ENCODE measurements around the gene DCTN1.

Gene DCTN1

GRCh38 chr2:74391580-74392448, 11.7 kb upstream of the DCTN1 start:
- peak overlapping the region; percentile 93 for H3K4me3 ChIP-seq (ENCODE audit: low read length)
- no peak for TF ChIP-seq ZNF274 (IDR thresholded peaks at IDR 0.05; ENCODE audit: low read depth, low read length)

GRCh38 chr2:74391209-74391579, 11.1 kb upstream of the DCTN1 start:
- peak overlapping the region; percentile 93 for H3K4me3 ChIP-seq (ENCODE audit: low read length)

GRCh38 chr2:74390606-74391005, 10.5 kb upstream of the DCTN1 start:
- no peak for TF ChIP-seq ZNF274 (IDR thresholded peaks at IDR 0.05; ENCODE audit: low read depth, low read length)
- peak overlapping the region; percentile 93 for H3K4me3 ChIP-seq (ENCODE audit: low read length)

More at GRCh38 chr2:74391209-74391579, 11.1 kb upstream of the DCTN1 start:
- TF ChIP-seq ZNF274 (IDR thresholded peaks at IDR 0.05; ENCODE audit: low read depth, low read length) = no peak

GRCh38 chr2:74387346-74387745, 7.2 kb upstream of the DCTN1 start:
- H3K4me3 ChIP-seq (ENCODE audit: low read length) = no peak overlapping the region
- no peak for TF ChIP-seq ZNF274 (IDR thresholded peaks at IDR 0.05; ENCODE audit: low read depth, low read length)

GRCh38 chr2:74385396-74385795, 5.3 kb upstream of the DCTN1 start:
- H3K4me3 ChIP-seq (ENCODE audit: low read length) = no peak overlapping the region
- TF ChIP-seq ZNF274 (IDR thresholded peaks at IDR 0.05; ENCODE audit: low read depth, low read length) = no peak

- TF ChIP-seq ZNF274 (IDR thresholded peaks at IDR 0.05; ENCODE audit: low read depth, low read length) = no peak
- no peak overlapping the region for H3K4me3 ChIP-seq (ENCODE audit: low read length)
Measured at GRCh38 chr2:74384051-74384450, 3.9 kb upstream of the DCTN1 start.

GRCh38 chr2:74383254-74383653, 3.1 kb upstream of the DCTN1 start:
- TF ChIP-seq ZNF274 (IDR thresholded peaks at IDR 0.05; ENCODE audit: low read depth, low read length) = no peak
- H3K4me3 ChIP-seq (ENCODE audit: low read length) = no peak overlapping the region

GRCh38 chr2:74381751-74382150, 1.6 kb upstream of the DCTN1 start:
- no peak for TF ChIP-seq ZNF274 (IDR thresholded peaks at IDR 0.05; ENCODE audit: low read depth, low read length)
- no peak overlapping the region for H3K4me3 ChIP-seq (ENCODE audit: low read length)

GRCh38 chr2:74378007-74378406, 2.1 kb downstream of the DCTN1 start:
- TF ChIP-seq ZNF274 (IDR thresholded peaks at IDR 0.05; ENCODE audit: low read depth, low read length) = no peak
- no peak overlapping the region for H3K4me3 ChIP-seq (ENCODE audit: low read length)

GRCh38 chr2:74375838-74376237, 4.3 kb downstream of the DCTN1 start:
- no peak overlapping the region for H3K4me3 ChIP-seq (ENCODE audit: low read length)
- no peak for TF ChIP-seq ZNF274 (IDR thresholded peaks at IDR 0.05; ENCODE audit: low read depth, low read length)

- no peak for TF ChIP-seq ZNF274 (IDR thresholded peaks at IDR 0.05; ENCODE audit: low read depth, low read length)
- no peak overlapping the region for H3K4me3 ChIP-seq (ENCODE audit: low read length)
Measured at GRCh38 chr2:74374509-74375205, 5.5 kb downstream of the DCTN1 start.

GRCh38 chr2:74373985-74374384, 6.1 kb downstream of the DCTN1 start:
- H3K4me3 ChIP-seq (ENCODE audit: low read length) = no peak overlapping the region
- TF ChIP-seq ZNF274 (IDR thresholded peaks at IDR 0.05; ENCODE audit: low read depth, low read length) = no peak

GRCh38 chr2:74373221-74373676, 6.9 kb downstream of the DCTN1 start:
- TF ChIP-seq ZNF274 (IDR thresholded peaks at IDR 0.05; ENCODE audit: low read depth, low read length) = no peak

GRCh38 chr2:74372674-74373073, 7.4 kb downstream of the DCTN1 start:
- no peak overlapping the region for H3K4me3 ChIP-seq (ENCODE audit: low read length)
- no peak for TF ChIP-seq ZNF274 (IDR thresholded peaks at IDR 0.05; ENCODE audit: low read depth, low read length)

More at GRCh38 chr2:74373221-74373676, 6.9 kb downstream of the DCTN1 start:
- no peak overlapping the region for H3K4me3 ChIP-seq (ENCODE audit: low read length)

- TF ChIP-seq ZNF274 (IDR thresholded peaks at IDR 0.05; ENCODE audit: low read depth, low read length) = no peak
- no peak overlapping the region for H3K4me3 ChIP-seq (ENCODE audit: low read length)
Measured at GRCh38 chr2:74371421-74371820, 8.7 kb downstream of the DCTN1 start.
